CD4-positive, CD25-positive, alpha-beta regulatory T cell (primary cell): ENCODE results near the gene ZSWIM4. TPM values are rescaled to one million over a fixed set of nuclear protein-coding genes. Genes with fewer than 3 reads are reported as not detected.
A peak's percentile ranks its signal among the peaks of the same experiment; 100 is the strongest.

ENCODE experiments used
- ATAC-seq, 2 donors: fragments of 150-1000 bp; cut with Tn5 transposase; one replicate each; pipeline ENCODE4 v1.10.0; 2021; ENCODE audit warnings: low read depth in 2 of 2, moderate number of reproducible peaks in 2 of 2, moderate library complexity in 1 of 2
- DNase-seq, 3 donors: peaks; one replicate each; pipeline versions ENCODE4 v3.0.0 to v3.0.0-alpha.2; 2012 to 2022; ENCODE audit warnings: mixed read lengths in 1 of 3
- H3K27ac ChIP-seq: one replicate; pipeline ENCODE4 v1.7.0; 2013; ENCODE audit warnings: mild to moderate bottlenecking, low read length; ENCODE audit not compliant: insufficient read depth, poor library complexity, severe bottlenecking
- H3K27me3 ChIP-seq: one replicate; pipeline ENCODE4 v1.7.0; 2013; ENCODE audit warnings: low read length; ENCODE audit not compliant: control insufficient read depth, insufficient read depth
- H3K36me3 ChIP-seq: one replicate; pipeline ENCODE4 v1.7.0; 2013; ENCODE audit warnings: mild to moderate bottlenecking, low read length, moderate library complexity; ENCODE audit not compliant: control insufficient read depth, insufficient read depth
- H3K4me1 ChIP-seq: 2 replicates; pipeline ENCODE4 v1.7.0; 2013; ENCODE audit warnings: mild to moderate bottlenecking, low read length; ENCODE audit not compliant: insufficient read depth, control insufficient read depth, poor library complexity, severe bottlenecking
- H3K4me3 ChIP-seq: one replicate; pipeline ENCODE4 v1.7.0; 2013; ENCODE audit warnings: low read depth, mild to moderate bottlenecking, low read length, moderate library complexity
- H3K9me3 ChIP-seq, 2 experiments: 1 replicate in 1 of 2; 2 replicates in 1 of 2; pipeline ENCODE4 v1.7.0; 2013; ENCODE audit warnings: low read length in 2 of 2, mild to moderate bottlenecking in 1 of 2, moderate library complexity in 1 of 2; ENCODE audit not compliant: control insufficient read depth in 2 of 2
- H3K27ac Mint-ChIP-seq, 3 donors: one replicate each; pipeline ENCODE4 v1.8.0; 2020 to 2022; ENCODE audit warnings: mild to moderate bottlenecking in 3 of 3, mixed read lengths in 3 of 3, moderate library complexity in 2 of 3
- H3K27me3 Mint-ChIP-seq: one replicate; pipeline ENCODE4 v1.8.0; 2022; ENCODE audit warnings: mild to moderate bottlenecking, mixed read lengths
- H3K36me3 Mint-ChIP-seq: one replicate; pipeline ENCODE4 v1.8.0; 2020; ENCODE audit warnings: mixed read lengths
- H3K4me1 Mint-ChIP-seq, 4 donors: one replicate each; pipeline ENCODE4 v1.8.0; 2020 to 2022; ENCODE audit warnings: mixed read lengths in 4 of 4, mild to moderate bottlenecking in 1 of 4
- H3K4me3 Mint-ChIP-seq, 4 donors: one replicate each; pipeline ENCODE4 v1.8.0; 2020 to 2022; ENCODE audit warnings: mild to moderate bottlenecking in 4 of 4, mixed read lengths in 4 of 4, moderate library complexity in 3 of 4
- H3K9me3 Mint-ChIP-seq, 7 donors: one replicate each; pipeline ENCODE4 v1.8.0; 2020 to 2022; ENCODE audit warnings: mixed read lengths in 7 of 7, mild to moderate bottlenecking in 3 of 7, moderate library complexity in 2 of 7
- polyA plus RNA-seq, 4 donors: library from polyadenylated mRNA; unstranded; fragments of 300-500 nt; fragmentation: Illumina TruSeq; gene quantifications; one replicate each; pipeline ENCODE4 v1.2.3, GENCODE V29; 2021
- total RNA-seq: library from RNA; stranded (reverse); gene quantifications from one replicate; pipeline ENCODE4 v1.2.3, GENCODE V29; 2022

ZSWIM4 gene
- total and polyA plus RNA-seq, 5 donors from 2014 or later, result 0.46 to 4.5 (median 0.58) TPM

DNA sequence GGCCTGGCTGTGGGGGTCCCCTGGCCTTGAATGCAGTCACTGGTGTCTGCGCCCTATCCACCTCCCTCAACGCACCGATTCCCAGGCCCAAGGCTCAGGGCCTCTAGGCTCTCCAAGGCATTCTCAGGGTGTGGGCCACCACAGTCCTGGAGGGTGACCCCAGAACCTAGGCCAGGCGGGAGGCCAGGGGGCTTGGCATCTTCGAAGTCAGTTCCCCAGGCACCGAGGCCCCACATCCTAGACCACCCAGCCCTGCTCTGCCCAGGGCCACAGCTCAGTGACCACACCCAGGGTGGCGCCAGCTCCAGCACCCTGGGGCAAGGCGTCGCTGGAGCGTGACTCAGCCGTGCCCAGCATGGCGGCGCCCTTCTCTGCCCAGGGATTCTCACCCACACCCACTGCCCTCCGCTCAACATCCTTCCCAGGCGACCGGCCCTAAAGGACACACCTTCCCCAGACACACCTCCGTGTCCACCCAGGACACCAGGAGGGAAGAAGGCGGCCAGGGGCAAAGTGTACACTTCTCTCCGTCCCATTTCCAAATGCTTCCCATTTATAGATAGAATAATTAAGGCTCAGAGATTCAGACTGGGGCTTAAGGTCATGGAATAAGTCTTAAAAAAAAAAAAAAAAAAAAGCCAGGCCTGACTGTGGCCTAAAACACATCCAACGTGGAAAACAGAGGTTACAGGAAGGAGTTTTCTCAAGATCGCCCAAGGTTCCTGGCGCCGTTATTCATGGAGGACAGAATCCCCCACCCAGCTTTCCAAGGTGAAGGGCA, 45.3 kb downstream of the ZSWIM4 start:
- Mint-ChIP-seq H3K4me3 (peak overlapping the region; percentile 89 to 98 (median 93)), H3K4me1 (peaks cover 6 to 86% (median 31%) of the 10 kb centered on the region in 4 donors), H3K9me3 (peaks cover 0 to 5% (median 0%) of the 10 kb centered on the region in 7 donors), H3K27me3 (peaks cover 5% of the 10 kb centered on the region), H3K27ac (peak overlapping the region; percentile 94 to 98 (median 97)), H3K36me3 (no peaks in the 10 kb centered on the region)
- Histone ChIP-seq H3K36me3 (peaks cover 5% of the 10 kb centered on the region), H3K27ac (peak overlapping the region; percentile 99), H3K4me3 (peak overlapping the region; percentile 91), H3K4me1 (peaks cover 91% of the 10 kb centered on the region), H3K27me3 (no peaks in the 10 kb centered on the region), H3K9me3 (no peaks in the 10 kb centered on the region)
- ATAC-seq (no peak), DNase-seq (peak; percentile 32 to 47 (median 41))

GRCh38 chr19:13841086-13841961, 46.1 kb downstream of the ZSWIM4 start:
- Histone ChIP-seq H3K4me1 (peaks cover 90% of the 10 kb centered on the region), H3K4me3 (peak overlapping the region; percentile 91), H3K36me3 (peaks cover under 1% of the 10 kb centered on the region), H3K9me3 (no peaks in the 10 kb centered on the region), H3K27ac (peak overlapping the region; percentile 99), H3K27me3 (no peaks in the 10 kb centered on the region)
- ATAC-seq (no peak), DNase-seq (peak; percentile 34 to 45 (median 39))
- peaks cover 9% of the 10 kb centered on the region for H3K27me3 Mint-ChIP-seq
- H3K36me3 Mint-ChIP-seq, result no peaks in the 10 kb centered on the region
- peak overlapping the region; percentile 89 to 98 (median 93) for H3K4me3 Mint-ChIP-seq
- peaks cover 6 to 86% (median 33%) of the 10 kb centered on the region in 4 donors for H3K4me1 Mint-ChIP-seq
- peak overlapping the region; percentile 95 to 98 (median 97) for H3K27ac Mint-ChIP-seq
- peaks cover 0 to 5% (median 0%) of the 10 kb centered on the region in 7 donors for H3K9me3 Mint-ChIP-seq

DNA sequence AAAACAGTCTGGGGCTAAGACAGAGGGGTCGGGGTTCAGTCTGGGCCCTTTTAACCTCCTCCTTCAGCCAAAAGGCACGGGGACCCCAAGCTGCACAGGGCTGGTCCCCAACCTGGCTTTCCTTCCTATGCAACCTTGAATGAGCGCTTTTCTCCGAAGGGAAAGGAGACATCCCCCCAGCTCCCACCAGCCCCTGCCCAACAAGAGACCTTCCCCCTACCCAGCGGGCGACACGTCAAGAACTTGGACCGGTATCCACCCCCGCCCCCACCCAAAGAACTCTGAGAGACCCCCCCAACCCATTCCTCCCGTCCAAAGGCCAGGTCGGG, 46.7 kb downstream of the ZSWIM4 start:
- Histone ChIP-seq H3K4me3 (peak overlapping the region; percentile 91), H3K27me3 (no peaks in the 10 kb centered on the region), H3K27ac (peak overlapping the region; percentile 99), H3K36me3 (no peaks in the 10 kb centered on the region), H3K9me3 (no peaks in the 10 kb centered on the region), H3K4me1 (peaks cover 89% of the 10 kb centered on the region)
- peaks cover 6 to 86% (median 35%) of the 10 kb centered on the region in 4 donors for H3K4me1 Mint-ChIP-seq
- no peaks in the 10 kb centered on the region for H3K36me3 Mint-ChIP-seq
- H3K27me3 Mint-ChIP-seq, result peaks cover 15% of the 10 kb centered on the region
- peak overlapping the region; percentile 95 to 98 (median 97) for H3K27ac Mint-ChIP-seq
- H3K9me3 Mint-ChIP-seq, result peaks cover 0 to 5% (median 0%) of the 10 kb centered on the region in 7 donors
- ATAC-seq (no peak), DNase-seq (peak in 1 of 3 donors; percentile 26)
- peak overlapping the region; percentile 89 to 98 (median 93) for H3K4me3 Mint-ChIP-seq

GRCh38 chr19:13842291-13843103, 47.3 kb downstream of the ZSWIM4 start:
- ATAC-seq (peak; percentile 2 to 3), DNase-seq (peak; percentile 66 to 75 (median 70))
- Histone ChIP-seq H3K36me3 (no peaks in the 10 kb centered on the region), H3K9me3 (no peaks in the 10 kb centered on the region), H3K27ac (peak overlapping the region; percentile 99), H3K27me3 (no peaks in the 10 kb centered on the region), H3K4me3 (peak overlapping the region; percentile 91), H3K4me1 (peaks cover 89% of the 10 kb centered on the region)
- no peaks in the 10 kb centered on the region for H3K36me3 Mint-ChIP-seq
- H3K4me1 Mint-ChIP-seq, result peaks cover 6 to 81% (median 31%) of the 10 kb centered on the region in 4 donors
- peaks cover 0 to 5% (median 0%) of the 10 kb centered on the region in 7 donors for H3K9me3 Mint-ChIP-seq
- H3K27me3 Mint-ChIP-seq, result peaks cover 17% of the 10 kb centered on the region
- H3K4me3 Mint-ChIP-seq, result peak overlapping the region; percentile 89 to 98 (median 93)
- H3K27ac Mint-ChIP-seq, result peak overlapping the region; percentile 95 to 100 (median 98)

DNA sequence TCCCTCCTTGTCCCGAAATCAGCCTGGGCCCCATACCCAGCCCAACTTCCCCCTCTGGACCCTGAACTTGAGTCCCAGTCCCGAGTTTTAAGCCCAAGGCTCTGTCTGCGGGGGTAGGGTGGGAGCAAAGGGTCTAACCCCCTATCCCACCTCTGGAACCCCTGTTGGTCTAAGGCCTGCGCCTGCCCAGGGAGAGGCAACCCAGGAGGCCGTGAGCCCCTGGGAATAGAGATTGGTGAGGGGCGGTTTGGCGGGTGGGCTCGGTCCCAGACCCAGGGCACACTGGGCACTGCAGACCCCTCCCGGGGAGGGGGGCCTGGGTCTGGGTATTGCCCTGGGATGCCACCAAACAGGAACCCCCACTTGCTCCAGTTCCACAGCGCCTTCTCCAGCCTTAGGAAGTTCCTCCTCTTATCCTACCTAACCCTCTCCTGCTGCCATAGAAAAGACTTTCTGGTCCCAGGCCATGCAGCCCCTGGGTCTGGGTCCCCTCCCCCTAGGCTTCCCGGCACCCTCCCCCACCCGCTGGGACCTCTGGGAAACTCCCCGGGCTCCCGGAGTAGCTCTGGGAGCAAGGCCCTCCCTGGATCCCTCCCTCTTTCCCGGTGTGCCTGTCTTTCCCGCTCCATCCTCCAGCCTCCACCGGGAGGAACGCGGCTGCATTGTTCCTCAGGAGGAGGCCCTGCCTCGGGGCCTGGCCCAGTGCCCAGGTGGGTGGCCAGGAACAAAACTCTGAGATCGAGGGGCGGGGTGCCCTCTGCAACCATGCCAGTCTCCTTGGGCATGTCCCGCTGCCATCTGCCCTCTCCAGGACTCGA, 48.1 kb downstream of the ZSWIM4 start:
- Histone ChIP-seq H3K9me3 (no peaks in the 10 kb centered on the region), H3K36me3 (no peaks in the 10 kb centered on the region), H3K4me1 (peaks cover 88% of the 10 kb centered on the region), H3K27ac (peak overlapping the region; percentile 99), H3K27me3 (no peaks in the 10 kb centered on the region), H3K4me3 (no peak overlapping the region)
- H3K36me3 Mint-ChIP-seq, result no peaks in the 10 kb centered on the region
- ATAC-seq (no peak), DNase-seq (no peak)
- peaks cover 16% of the 10 kb centered on the region for H3K27me3 Mint-ChIP-seq
- H3K4me3 Mint-ChIP-seq, result peak overlapping the region; percentile 87 to 94 (median 88)
- peak overlapping the region; percentile 95 to 100 (median 97) for H3K27ac Mint-ChIP-seq
- peaks cover 0 to 5% (median 0%) of the 10 kb centered on the region in 7 donors for H3K9me3 Mint-ChIP-seq
- peaks cover 6 to 77% (median 29%) of the 10 kb centered on the region in 4 donors for H3K4me1 Mint-ChIP-seq

DNA sequence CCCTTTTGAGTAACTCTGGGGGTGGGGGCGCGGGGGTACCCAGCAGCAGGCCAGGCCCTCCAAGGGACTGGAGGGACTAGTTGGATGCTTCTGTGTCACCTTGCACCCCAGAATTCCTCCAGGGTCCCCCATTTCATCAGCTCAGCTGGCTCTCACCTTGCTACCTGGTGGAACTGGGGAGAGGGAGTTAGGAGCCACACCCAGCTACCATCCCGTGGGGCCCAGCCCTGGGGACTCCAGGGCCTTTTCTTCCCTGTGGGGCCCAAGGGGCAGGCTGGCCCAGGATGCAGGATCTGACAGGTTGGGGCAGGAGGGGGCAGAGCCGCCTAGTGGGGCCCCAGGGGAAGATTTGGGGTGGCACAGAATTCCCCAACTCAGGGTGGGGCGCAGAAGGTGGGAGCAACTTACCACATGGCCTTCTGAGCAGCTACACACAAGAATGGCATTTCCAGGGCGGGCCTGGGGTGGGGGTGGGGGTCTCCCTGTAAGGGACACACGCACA, 48.9 kb downstream of the ZSWIM4 start:
- H3K27me3 Mint-ChIP-seq, result peaks cover 11% of the 10 kb centered on the region
- ATAC-seq (no peak), DNase-seq (no peak)
- H3K36me3 Mint-ChIP-seq, result no peaks in the 10 kb centered on the region
- H3K4me3 Mint-ChIP-seq, result peak overlapping the region; percentile 78 to 89 (median 86)
- Histone ChIP-seq H3K4me3 (no peak overlapping the region), H3K4me1 (peaks cover 79% of the 10 kb centered on the region), H3K36me3 (no peaks in the 10 kb centered on the region), H3K27me3 (no peaks in the 10 kb centered on the region), H3K27ac (peak overlapping the region; percentile 99), H3K9me3 (no peaks in the 10 kb centered on the region)
- peaks cover 5 to 76% (median 30%) of the 10 kb centered on the region in 4 donors for H3K4me1 Mint-ChIP-seq
- peaks cover 0 to 5% (median 0%) of the 10 kb centered on the region in 7 donors for H3K9me3 Mint-ChIP-seq
- peak overlapping the region; percentile 94 to 100 (median 97) for H3K27ac Mint-ChIP-seq
